DOHH2 (cell line): ENCODE results near the gene PEX14.

Experiments used
- H3F3A ChIP-seq: fragments of 200-600 bp; sonication (generic), shearing (Covaris generic); 2 replicates; pipeline ENCODE4 v1.6.0; 2016; ENCODE audit warnings: antibody characterized with exemption, mild to moderate bottlenecking; ENCODE audit not compliant: control insufficient read depth, insufficient read depth
- H3K27ac ChIP-seq: fragments of 200-600 bp; sonication (generic); 2 replicates; pipeline ENCODE4 v1.5.1; 2014; ENCODE audit warnings: low read depth, mild to moderate bottlenecking, low read length, moderate library complexity
- H3K27me3 ChIP-seq: fragments of 200-600 bp; sonication (generic); 2 replicates; pipeline ENCODE4 v1.6.1; 2014; ENCODE audit warnings: mild to moderate bottlenecking, low read length, mixed read lengths; ENCODE audit not compliant: control insufficient read depth
- H3K36me3 ChIP-seq: fragments of 200-600 bp; sonication (generic); 2 replicates; pipeline ENCODE4 v1.6.1; 2014; ENCODE audit warnings: mild to moderate bottlenecking, low read length, moderate library complexity, mixed read lengths; ENCODE audit not compliant: control insufficient read depth
- H3K4me1 ChIP-seq: fragments of 200-600 bp; sonication (generic); 2 replicates; pipeline ENCODE4 v1.6.1; 2014; ENCODE audit warnings: mild to moderate bottlenecking, low read length, mixed read lengths; ENCODE audit not compliant: control insufficient read depth
- H3K4me2 ChIP-seq: fragments of 200-600 bp; sonication (generic); 2 replicates; pipeline ENCODE4 v1.6.0; 2014; ENCODE audit warnings: mild to moderate bottlenecking, low read length, moderate library complexity
- H3K4me3 ChIP-seq: fragments of 200-600 bp; sonication (generic); 2 replicates; pipeline ENCODE4 v1.5.1; 2014; ENCODE audit warnings: mild to moderate bottlenecking, low read length, mixed read lengths
- H3K79me2 ChIP-seq: fragments of 200-600 bp; sonication (generic); 2 replicates; pipeline ENCODE4 v1.6.1; 2014; ENCODE audit warnings: mild to moderate bottlenecking, low read length, mixed read lengths; ENCODE audit not compliant: control insufficient read depth
- H3K9me2 ChIP-seq: fragments of 200-600 bp; sonication (generic); replicated peaks from 2 replicates; pipeline ENCODE4 v1.6.1; 2014; ENCODE audit warnings: mild to moderate bottlenecking, low read length, mixed read lengths; ENCODE audit not compliant: control insufficient read depth
- H3K9me3 ChIP-seq: fragments of 200-600 bp; sonication (generic); 2 replicates; pipeline ENCODE4 v1.6.1; 2014; ENCODE audit warnings: antibody characterized with exemption, low read length, mixed read lengths; ENCODE audit not compliant: control insufficient read depth, insufficient read depth
- H4K20me1 ChIP-seq: fragments of 200-600 bp; sonication (generic); 2 replicates; pipeline ENCODE4 v1.6.0; 2014; ENCODE audit warnings: low read depth, mild to moderate bottlenecking, antibody characterized with exemption, low read length, moderate library complexity; ENCODE audit not compliant: control insufficient read depth, insufficient read depth
- EZH2phosphoT487 ChIP-seq: fragments of 200-600 bp; sonication (generic); IDR thresholded peaks from 2 replicates; pipeline ENCODE4 v1.6.1; 2017; ENCODE audit warnings: borderline replicate concordance, mild to moderate bottlenecking, antibody characterized with exemption, low read length, moderate library complexity, mixed read lengths
- TF ChIP-seq, protein P1 (sequence below): fragments of 200-600 bp; sonication (generic); IDR thresholded peaks from one replicate; pipeline ENCODE4 v1.5.1; 2014; ENCODE audit warnings: antibody characterized with exemption, mild to moderate bottlenecking, low read depth, low read length; ENCODE audit not compliant: poor library complexity, severe bottlenecking

Gene PEX14

DNA sequence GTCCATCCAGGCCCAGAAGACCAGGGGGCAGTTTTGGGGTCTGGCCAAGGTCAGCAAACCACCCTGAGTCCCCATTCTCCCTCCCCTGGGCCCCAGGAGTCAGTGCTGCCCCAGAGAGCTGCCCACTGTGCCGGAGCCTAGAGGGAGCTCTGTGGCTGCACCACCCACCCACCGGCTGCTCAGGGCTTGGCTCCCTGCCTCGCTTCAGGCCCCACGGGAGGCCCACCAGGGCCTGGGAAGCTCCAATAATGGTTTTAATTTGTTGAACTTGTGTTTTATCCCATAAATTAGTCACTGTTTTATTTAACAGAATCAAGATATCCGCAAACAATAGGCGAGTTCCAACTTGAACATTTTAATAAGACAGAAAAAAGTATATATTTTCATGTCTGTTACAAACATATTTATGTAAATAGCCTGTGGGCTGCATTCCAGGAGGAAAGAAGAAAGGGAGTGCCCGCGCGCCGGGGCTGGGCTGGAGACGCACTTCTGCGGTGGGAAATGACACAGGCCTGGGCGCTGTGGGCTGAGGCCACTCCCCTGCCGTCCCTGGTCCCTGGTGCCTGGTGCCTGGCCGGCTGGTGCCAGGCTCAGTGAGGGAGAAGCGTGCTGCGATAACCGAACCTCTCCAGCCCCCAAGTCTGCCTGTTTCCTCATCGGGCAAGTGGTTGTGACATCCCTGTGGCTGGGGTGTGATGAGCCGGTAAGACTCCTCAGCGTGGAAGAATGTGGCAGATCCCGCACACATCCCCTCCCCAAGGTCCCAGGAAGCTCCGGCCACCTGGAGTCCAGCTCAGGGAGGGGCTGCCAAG is 160.5 kb downstream of the PEX14 start:
- no peaks in the 10 kb centered on the region for H3K9me3 ChIP-seq
- peaks cover 6% of the 10 kb centered on the region; the same call in 1 of the 2 replicates for H3F3A ChIP-seq
- no peaks in the 10 kb centered on the region for H3K79me2 ChIP-seq
- H3K4me1 ChIP-seq, result no peaks in the 10 kb centered on the region
- no peaks in the 10 kb centered on the region for H3K36me3 ChIP-seq
- H3K4me2 ChIP-seq, result no peak overlapping the region
- H3K9me2 ChIP-seq, result no peaks in the 10 kb centered on the region
- no peaks in the 10 kb centered on the region for H3K27me3 ChIP-seq
- no peak overlapping the region for H3K27ac ChIP-seq
- no peak for TF ChIP-seq EZH2phosphoT487
- TF ChIP-seq, protein P1, sequence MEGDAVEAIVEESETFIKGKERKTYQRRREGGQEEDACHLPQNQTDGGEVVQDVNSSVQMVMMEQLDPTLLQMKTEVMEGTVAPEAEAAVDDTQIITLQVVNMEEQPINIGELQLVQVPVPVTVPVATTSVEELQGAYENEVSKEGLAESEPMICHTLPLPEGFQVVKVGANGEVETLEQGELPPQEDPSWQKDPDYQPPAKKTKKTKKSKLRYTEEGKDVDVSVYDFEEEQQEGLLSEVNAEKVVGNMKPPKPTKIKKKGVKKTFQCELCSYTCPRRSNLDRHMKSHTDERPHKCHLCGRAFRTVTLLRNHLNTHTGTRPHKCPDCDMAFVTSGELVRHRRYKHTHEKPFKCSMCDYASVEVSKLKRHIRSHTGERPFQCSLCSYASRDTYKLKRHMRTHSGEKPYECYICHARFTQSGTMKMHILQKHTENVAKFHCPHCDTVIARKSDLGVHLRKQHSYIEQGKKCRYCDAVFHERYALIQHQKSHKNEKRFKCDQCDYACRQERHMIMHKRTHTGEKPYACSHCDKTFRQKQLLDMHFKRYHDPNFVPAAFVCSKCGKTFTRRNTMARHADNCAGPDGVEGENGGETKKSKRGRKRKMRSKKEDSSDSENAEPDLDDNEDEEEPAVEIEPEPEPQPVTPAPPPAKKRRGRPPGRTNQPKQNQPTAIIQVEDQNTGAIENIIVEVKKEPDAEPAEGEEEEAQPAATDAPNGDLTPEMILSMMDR, result no peak
- H4K20me1 ChIP-seq, result no peaks in the 10 kb centered on the region
- H3K4me3 ChIP-seq, result no peak overlapping the region

DNA sequence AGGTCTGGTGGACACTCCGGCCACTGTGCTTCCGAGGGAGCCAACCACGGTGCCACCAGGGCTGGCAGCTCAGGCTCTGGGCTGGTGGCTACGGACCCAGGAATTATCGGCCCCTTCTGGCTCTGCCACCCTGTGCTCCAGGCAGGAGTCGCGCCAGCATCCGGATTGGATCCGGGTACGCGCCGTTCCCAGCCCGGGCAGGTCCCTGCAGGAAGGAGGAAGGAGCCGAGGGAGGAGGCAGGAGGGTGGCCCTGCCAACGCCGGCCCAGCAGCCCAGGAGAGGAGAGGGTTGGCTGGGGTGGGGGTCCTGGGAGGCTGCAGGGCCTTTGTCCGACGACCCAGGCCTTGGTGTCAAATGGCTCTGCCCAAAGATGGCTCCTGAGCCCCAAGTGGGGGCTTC is 161.2 kb downstream of the PEX14 start:
- Histone ChIP-seq H3K36me3 (no peaks in the 10 kb centered on the region), H3F3A (peaks cover 6% of the 10 kb centered on the region; the same call in 1 of the 2 replicates), H3K4me1 (no peaks in the 10 kb centered on the region), H3K9me3 (no peaks in the 10 kb centered on the region), H3K4me2 (no peak overlapping the region), H3K9me2 (no peaks in the 10 kb centered on the region), H4K20me1 (no peaks in the 10 kb centered on the region), H3K27ac (no peak overlapping the region), H3K4me3 (no peak overlapping the region), H3K79me2 (no peaks in the 10 kb centered on the region), H3K27me3 (no peaks in the 10 kb centered on the region)
- TF ChIP-seq, protein P1, result no peak
- TF ChIP-seq EZH2phosphoT487, result no peak

DNA sequence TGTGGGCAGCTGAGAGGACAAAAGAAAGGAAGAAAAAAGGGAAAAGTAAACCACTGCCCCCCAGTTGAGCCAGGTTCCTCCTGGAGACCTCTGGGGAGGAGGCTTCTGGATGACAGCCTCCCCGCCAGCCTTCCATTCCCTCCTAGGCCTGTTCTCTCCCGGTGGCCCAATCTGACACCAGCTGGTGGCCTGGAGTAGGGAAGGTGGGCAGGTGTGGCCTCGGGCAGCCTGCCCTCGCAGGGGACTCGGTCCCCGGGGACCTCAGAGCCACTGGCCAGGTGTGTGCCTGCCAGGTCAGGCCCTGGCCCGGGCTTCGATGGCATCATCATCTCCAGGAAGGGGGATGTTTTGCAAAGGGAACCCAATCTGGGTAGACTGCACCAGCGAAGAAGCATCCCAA is 162.7 kb downstream of the PEX14 start:
- Histone ChIP-seq H3K79me2 (no peaks in the 10 kb centered on the region), H4K20me1 (no peaks in the 10 kb centered on the region), H3K27ac (no peak overlapping the region), H3K9me2 (no peaks in the 10 kb centered on the region), H3K4me2 (no peak overlapping the region), H3F3A (peaks cover 6% of the 10 kb centered on the region; the same call in 1 of the 2 replicates), H3K27me3 (no peaks in the 10 kb centered on the region), H3K36me3 (no peaks in the 10 kb centered on the region), H3K9me3 (no peaks in the 10 kb centered on the region), H3K4me3 (no peak overlapping the region), H3K4me1 (no peaks in the 10 kb centered on the region)
- TF ChIP-seq, protein P1, result no peak
- no peak for TF ChIP-seq EZH2phosphoT487
